ENCODE results near the gene TBX20. TPM values are rescaled to one million over a fixed set of nuclear protein-coding genes. Genes with fewer than 3 reads are reported as not detected.

The TBX20 gene
- total and polyA plus RNA-seq, 2 of the 8 experiments (the other 6 are each of a cell fraction or from before 2014, with no cell fraction given) = 0.08 to 0.26 TPM

- ChIA-PET POLR2A (ENCODE audit: partially characterized antibody) (no interaction called here), CTCF (ENCODE audit: partially characterized antibody) (interaction anchor here (1.4 kb wide), 1 partner anchor 72 kb away, joined by 4 read pairs; no protein-coding TSS in a partner anchor)
- DNase-seq (ENCODE audit: low read depth in 1 of 2, low spot score in 2 of 2) = no peak
- peak overlapping the region; percentile 60; the same call in 1 of the 2 replicates for H2BK12ac ChIP-seq (ENCODE audit: low read depth, low read length)
- H3K79me2 ChIP-seq (ENCODE audit: control insufficient read depth in 1 of 2, insufficient read depth in 2 of 2, low read length in 2 of 2) = no peaks in the 10 kb centered on the region
- peaks cover 13 to 26% of the 10 kb centered on the region in 2 experiments for H4K20me1 ChIP-seq (replicated peaks in 1 of 2; ENCODE audit: control insufficient read depth in 1 of 2, insufficient read depth in 2 of 2, low read length in 2 of 2)
- H2BK5ac ChIP-seq (ENCODE audit: low read depth, low read length) = no peak overlapping the region
- no peak overlapping the region for H3K23ac ChIP-seq (ENCODE audit: insufficient read length)
- H3K27me3 ChIP-seq (replicated peaks in 1 of 4; ENCODE audit: control insufficient read depth in 3 of 4, extremely low read depth in 1 of 4, insufficient read depth in 3 of 4, low read length in 3 of 4) = peaks cover 72 to 100% (median 97%) of the 10 kb centered on the region in 4 experiments
- no peak overlapping the region for H3K56ac ChIP-seq (replicated peaks; ENCODE audit: insufficient read length, low read depth, low read length)
- no peak overlapping the region for H4K5ac ChIP-seq (ENCODE audit: insufficient read length, low read depth, low read length)
- H3K79me1 ChIP-seq (ENCODE audit: low read depth, low read length) = no peaks in the 10 kb centered on the region
- H3K9me3 ChIP-seq (ENCODE audit: insufficient read depth in 2 of 2, low read depth in 1 of 2, low read length in 1 of 2) = no peaks in the 10 kb centered on the region
- H3K4ac ChIP-seq (replicated peaks; ENCODE audit: insufficient read length, low read depth, low read length) = no peak overlapping the region
- H4K91ac ChIP-seq (replicated peaks; ENCODE audit: insufficient read length, low read length) = no peak overlapping the region
- H3K23me2 ChIP-seq (ENCODE audit: low read depth, low read length) = peaks cover 28% of the 10 kb centered on the region
- H2BK20ac ChIP-seq (ENCODE audit: low read length) = no peak overlapping the region; the same call in 1 of the 2 replicates
- no peak overlapping the region for H3K9ac ChIP-seq (replicated peaks in 1 of 4; ENCODE audit: extremely low read depth in 1 of 4, low read depth in 3 of 4, low read length in 3 of 4)
- H2BK15ac ChIP-seq (ENCODE audit: low read length) = no peak overlapping the region
- H3K27ac ChIP-seq (ENCODE audit: low read depth, low read length) = no peak overlapping the region
- 2% methylated on average over 50 of the region's 50 CpGs; no CpG with 5 or more reads in 1 of the 2 experiments for WGBS, 2 experiments (ENCODE audit: extremely low coverage in 1 of 2, insufficient coverage in 1 of 2, insufficient read length in 1 of 2, insufficient replicate concordance in 2 of 2, low coverage in 1 of 2, low lambda C conversion rate in 2 of 2, missing lambda C conversion rate in 1 of 2)
- H3K14ac ChIP-seq (ENCODE audit: insufficient read length) = no peak overlapping the region
- peak overlapping the region; percentile 28 to 61 (median 33); a peak in 7 of 8 replicates for H3K4me3 ChIP-seq (ENCODE audit: extremely low read depth in 1 of 4, insufficient read depth in 2 of 4, low read depth in 3 of 4, low read length in 4 of 4)
- no peaks in the 10 kb centered on the region for H3K36me3 ChIP-seq (ENCODE audit: control insufficient read depth in 2 of 4, insufficient read depth in 4 of 4, low read length in 3 of 4)
- no peak overlapping the region; the same call in none of the 2 replicates for H3K18ac ChIP-seq (ENCODE audit: extremely low read depth, low read length)
- H2AFZ ChIP-seq (ENCODE audit: low read length) = 0 out of 2 replicates have a peak overlapping the region, but pooled peaks have one; percentile 56
- peak overlapping the region; percentile 72 to 88 for H3K4me2 ChIP-seq (ENCODE audit: insufficient read depth in 1 of 2, low read depth in 2 of 2, low read length in 2 of 2)
- H3K4me1 ChIP-seq (replicated peaks in 1 of 4; ENCODE audit: control insufficient read depth in 3 of 4, insufficient read depth in 4 of 4, low read length in 3 of 4) = peaks cover 12 to 44% (median 19%) of the 10 kb centered on the region in 4 experiments; a peak in 6 of 7 replicates
- no peak overlapping the region for H2BK120ac ChIP-seq (replicated peaks; ENCODE audit: low read depth, low read length)
- no peak overlapping the region for H4K8ac ChIP-seq (ENCODE audit: extremely low read depth, insufficient read depth, low read length)
- no peak for FAIRE-seq
- peak overlapping the region; percentile 58; the same call in 1 of the 2 replicates for H2AK5ac ChIP-seq (ENCODE audit: low read depth, low read length)
- TF ChIP-seq CBX8 (IDR thresholded peaks at IDR 0.05; ENCODE audit: borderline replicate concordance, low read depth, low read length) = peak; percentile 94; the same call in 1 of the 2 replicates
- TF ChIP-seq, protein P1, sequence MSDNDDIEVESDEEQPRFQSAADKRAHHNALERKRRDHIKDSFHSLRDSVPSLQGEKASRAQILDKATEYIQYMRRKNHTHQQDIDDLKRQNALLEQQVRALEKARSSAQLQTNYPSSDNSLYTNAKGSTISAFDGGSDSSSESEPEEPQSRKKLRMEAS (IDR thresholded peaks at IDR 0.05) = peak; percentile 59
- TF ChIP-seq HDAC2 (IDR thresholded peaks at IDR 0.05; ENCODE audit: borderline replicate concordance in 1 of 2, low read depth in 2 of 2, low read length in 2 of 2) = 0 out of 4 replicates have a peak, but pooled peaks of 1 of the 2 experiments have one; percentile 26
Observed at GRCh38 chr7:35258125-35258867, 4.4 kb upstream of the TBX20 start.

All from H1 (cell line).